NCI-H524 (cell line): ENCODE data around the gene IER5.

Experiments
- DNase-seq, 2 experiments: peaks; one replicate each; lab custom pipeline; 2025; lab: John Stamatoyannopoulos, UW

Gene IER5

DNA sequence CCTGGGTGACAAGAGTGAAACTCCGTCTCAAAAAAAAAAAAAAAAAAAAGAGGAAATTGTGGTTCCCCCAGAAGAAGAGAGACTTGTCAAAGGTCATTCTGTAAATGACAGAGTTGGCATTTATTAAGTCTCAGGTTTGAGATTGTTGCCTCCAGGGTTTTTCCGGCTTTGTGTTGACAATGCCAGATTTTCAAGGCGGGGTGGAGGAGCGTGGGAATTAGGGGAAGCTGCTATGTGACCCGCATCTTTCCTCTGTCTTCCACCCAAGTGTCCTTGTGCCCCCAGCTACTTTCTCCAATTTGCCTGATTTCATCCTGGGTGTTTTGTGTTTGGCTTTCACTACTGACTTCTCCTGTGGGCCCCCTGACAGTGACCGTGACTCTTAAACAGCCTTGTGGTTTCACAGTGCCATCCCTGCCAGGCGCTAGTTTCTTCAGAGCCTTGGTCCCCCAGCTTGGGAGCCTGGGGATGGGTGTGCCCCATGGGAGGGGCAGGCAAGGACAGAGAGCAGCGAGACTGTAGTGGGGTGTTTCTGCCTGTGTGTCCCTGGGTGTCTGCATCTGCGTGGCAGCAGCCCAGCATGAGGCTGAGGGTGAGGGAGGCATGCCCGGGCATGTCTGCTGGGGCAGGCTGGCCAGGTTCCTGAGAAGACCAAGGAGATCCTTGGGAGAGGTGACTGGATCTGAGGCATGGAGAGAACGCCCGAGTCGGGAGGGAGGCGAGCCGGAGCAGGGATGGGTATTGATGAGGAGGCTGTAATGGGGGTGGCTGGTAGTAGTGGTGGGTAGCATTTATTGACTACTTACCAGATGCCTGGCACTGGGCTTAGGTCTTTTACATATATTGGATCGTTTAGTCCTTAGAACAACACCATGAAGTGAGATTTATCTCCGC, 46.3 kb downstream of the IER5 start:
- peak; percentile 9 to 36 for DNase-seq

DNA sequence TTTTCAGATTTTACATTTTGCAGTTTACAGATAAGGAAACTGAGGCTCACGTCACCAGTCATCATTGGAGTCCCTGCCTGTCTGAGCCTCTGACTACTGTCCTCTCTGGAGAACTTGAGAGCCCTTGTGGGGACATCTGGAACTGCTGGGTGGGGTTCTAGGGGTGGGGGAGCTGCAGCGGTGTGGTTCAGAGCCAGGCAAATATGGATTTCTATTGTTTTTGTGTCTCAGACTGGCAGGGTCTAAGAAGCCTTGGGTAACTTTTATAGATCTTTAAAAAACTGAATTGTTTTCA, 46.9 kb downstream of the IER5 start:
- DNase-seq, result peak; percentile 13 to 39

DNA sequence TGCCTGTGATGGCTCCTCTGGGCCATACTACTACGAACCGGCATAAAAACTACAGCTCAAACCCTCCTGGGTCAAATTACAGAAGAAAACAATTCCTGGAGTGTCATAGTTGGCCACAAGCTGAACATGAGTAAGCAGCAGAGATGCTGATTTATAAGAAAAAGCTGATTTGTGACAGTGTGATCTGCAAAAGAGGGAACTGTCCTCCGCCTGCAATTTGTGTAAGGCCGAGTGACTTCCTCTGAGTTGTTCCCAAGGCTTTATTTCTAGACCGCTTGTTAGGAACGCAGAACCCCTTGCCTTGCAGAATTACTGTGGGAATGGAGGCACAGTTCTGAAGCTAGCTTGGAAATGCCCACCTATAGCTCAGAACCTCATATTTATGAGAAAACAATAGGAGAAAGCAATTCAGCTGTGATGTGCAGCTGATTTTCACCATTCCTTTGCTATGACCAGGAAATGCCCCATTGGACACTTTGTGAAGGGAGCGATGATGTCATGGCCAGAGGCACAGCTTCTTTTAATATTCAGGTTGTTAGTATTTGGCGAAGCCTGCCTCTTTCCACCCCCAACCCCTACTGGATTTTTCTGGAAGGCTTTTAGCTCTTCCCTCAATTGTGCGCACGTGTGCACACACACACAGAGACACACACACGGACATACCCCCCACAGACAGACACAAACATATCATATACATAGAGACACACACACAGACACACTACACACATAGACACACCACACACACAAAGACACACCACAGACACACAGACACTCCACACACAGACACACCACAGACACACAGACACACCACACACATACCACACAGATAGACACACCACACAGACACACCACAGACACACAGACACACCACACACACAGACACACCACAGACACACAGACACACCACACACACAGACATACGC, 47.6 kb downstream of the IER5 start:
- DNase-seq, result no peak

DNA sequence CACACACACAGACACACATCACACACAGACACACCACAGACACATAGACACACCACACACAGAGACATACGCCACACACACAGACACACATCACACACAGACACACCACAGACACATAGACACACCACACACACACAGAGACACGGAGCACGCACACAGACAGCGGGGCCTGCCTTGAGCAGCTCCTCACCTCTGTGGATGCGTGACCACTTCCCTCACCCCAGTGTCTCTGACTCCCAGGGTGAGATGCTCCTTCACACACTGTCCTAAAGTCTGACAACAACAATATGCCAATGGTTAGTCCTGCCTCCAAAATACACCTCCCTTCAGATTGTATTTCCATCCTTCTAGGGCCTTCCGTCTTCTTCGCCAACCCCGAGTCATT, 48.2 kb downstream of the IER5 start:
- DNase-seq, result no peak

DNA sequence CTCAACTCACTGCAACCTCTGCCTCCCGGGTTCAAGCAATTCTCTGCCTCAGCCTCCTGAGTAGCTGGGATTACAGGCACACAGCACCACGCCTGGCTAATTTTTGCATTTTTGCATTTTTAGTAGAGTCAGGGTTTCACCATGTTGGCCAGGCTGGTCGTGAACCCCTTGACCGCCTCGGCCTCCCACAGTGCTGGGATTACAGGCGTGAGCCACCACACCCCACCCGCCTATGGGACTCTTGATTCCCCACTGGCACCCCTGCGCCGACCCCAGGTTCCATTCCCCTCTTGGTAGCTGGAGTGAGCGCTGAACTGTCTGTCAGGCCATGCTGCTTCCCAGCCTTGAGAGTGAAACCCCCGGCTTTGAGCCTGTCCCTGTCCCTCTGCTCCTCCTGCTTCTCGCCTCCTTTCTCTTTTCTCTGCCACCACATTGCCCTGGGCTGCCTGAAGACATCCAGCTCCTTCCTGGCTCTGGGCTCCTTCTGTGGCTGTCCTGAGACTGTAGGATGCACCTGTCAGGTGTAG, 48.8 kb downstream of the IER5 start:
- no peak for DNase-seq

DNA sequence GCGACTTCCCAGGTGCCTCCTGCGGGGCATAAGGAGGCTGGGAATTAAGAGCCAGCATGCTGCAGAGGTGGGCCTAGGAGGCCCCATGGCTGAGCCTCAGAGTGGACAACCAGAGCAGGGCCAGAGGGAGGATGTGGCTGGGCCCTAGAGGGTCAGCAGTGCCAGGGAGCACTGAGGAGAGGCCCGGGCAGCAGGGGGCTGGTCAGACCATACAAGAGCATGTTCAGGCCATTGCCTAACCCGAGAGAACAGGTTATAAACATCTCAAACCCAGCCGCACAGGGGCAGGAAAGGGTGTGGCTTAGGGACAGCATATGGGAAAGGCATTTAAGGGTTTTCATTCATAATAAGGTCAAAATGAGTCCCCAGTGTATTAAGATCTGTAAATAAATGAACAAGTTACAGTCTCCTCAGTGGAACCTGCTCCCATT, 51.1 kb downstream of the IER5 start:
- DNase-seq, result peak in 1 of 2 experiments; percentile 13

DNA sequence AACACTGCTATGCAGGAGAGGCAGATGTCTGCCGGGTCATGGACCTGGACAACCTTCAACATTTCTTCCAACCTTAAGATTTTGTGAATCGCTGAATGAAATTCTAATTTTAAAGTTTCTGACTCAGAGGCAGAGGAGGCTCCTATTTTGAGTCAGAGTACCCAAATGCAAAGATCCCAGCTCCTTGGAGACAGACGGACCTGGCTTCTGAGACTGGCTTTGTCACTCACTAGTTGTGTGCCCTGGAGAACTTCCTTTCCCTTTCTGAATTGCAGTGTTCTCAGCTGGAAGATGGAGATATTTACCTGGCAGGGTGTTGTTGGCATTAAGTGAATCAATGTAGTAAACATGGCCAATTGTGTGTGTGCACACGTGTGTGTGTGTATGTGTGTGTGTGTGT, 51.9 kb downstream of the IER5 start:
- DNase-seq, result no peak

DNA sequence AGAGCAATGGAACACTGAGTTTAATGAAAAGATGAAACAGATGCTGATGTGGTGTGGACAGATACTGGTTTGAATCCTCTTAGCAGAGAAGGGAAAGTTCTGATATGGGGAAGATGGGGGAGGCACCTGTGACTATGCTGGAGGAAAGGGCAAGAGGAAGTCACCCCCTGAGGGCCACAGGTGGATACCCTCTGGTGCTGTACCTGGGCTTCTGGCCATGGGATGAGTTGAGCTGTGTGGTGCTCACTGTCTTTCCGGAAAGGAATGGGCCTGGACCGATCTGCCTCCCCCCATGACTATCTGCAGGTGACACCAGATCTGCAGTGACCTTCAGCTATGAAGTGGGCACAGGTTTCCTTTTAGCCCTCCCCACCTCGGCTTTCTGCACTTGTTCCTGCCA, 52.4 kb downstream of the IER5 start:
- no peak for DNase-seq

DNA sequence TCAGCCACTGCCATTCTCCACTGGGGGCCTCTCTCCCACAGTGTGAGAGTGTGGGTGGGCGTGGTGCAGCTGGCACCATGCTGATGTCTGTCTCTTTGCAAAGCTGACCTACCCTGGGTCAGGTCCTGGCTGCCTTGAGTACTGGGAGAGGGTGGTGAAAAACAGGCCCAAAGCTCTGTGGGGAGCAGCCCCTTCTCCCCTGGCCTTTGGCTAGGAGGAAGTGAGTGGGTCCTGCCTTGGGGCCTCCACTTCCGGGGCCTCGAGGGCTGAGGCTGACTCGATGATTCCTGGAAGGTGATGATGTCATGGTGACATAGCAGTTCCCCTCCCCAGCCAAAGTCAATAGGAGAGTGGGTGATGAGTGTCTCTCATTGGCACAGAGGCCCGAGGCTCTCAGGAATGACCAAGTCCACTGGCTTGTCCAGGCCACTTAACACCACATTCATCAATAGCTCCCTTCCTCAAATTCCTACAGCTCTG, 53.0 kb downstream of the IER5 start:
- DNase-seq, result no peak
